ENCODE measurements around the gene ARHGAP12.
"Not testable (repeated sequence)": the region's sequence is repeated elsewhere in the genome, so short reads cannot be mapped to it uniquely, and the experiment has no call there.

Gene ARHGAP12

GRCh38 chr10:31820096-31820495 is 108.5 kb downstream of the ARHGAP12 start:
- DNase-seq (ENCODE audit: low read depth) = no peak

GRCh38 chr10:31819391-31819820 is 109.2 kb downstream of the ARHGAP12 start:
- peak; percentile 97 for DNase-seq (ENCODE audit: low read depth)

DNA sequence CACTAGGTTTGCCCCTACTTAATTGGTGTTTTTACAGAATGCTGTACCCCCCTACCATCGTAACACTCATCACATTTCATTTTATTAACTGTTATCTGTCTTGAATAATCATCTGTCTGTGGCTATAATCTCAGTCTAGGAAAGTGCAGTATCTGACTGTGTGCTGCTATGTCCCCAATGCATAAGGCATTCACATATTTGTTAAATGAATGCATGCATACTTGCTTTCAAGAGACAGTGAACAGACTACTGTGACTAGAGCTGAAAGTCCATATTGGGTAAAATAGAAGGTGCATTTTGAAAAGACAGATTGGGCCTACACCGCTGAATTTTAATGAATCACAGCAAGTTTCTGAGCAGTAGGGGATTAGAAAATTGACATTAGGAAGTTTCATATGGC is 112.3 kb downstream of the ARHGAP12 start:
- DNase-seq (ENCODE audit: low read depth) = no peak

DNA sequence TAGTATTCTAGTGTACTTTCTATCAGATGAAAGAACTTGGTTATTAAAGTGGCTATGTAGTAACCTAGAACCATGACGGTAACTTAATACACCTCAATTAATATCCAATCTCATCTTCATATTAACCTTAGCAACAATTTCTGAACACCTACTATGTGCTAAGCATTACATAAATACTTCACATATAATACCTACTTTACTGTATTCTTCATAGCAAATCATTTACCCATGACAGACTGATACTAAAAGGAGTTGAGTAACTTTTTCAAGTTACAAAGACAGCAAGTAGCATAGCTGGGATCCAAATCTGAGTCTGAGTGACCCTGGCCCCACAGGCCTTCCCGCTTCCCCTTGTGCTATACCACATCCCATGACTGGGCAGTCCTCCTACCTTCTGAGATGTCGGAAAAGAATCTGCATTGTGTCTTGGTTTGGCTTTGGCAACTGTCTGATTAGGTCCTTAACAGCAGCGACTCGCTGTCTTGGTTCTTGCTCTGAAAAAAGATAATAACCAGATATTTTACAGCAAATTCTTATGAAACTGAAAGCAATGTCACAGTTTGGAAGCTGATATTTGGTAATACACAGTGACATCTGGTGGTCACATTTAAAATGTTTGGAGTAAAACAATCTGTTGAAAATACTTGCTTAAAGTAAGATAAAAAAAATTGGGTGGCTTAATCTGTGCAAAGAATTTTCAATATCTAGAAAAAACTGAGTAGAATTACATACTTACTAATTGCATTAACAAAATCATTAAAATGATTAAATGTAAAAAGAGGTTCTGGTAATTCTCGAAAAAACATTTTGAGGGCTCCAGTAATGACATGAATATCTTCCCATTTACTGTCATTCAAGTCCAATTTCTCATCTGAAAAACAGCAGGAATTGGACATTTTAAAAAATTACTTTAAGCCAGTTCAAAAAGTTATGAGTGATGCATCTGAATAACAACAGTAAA is 120.1 kb downstream of the ARHGAP12 start:
- peak; percentile 68 for DNase-seq (ENCODE audit: low read depth)

DNA sequence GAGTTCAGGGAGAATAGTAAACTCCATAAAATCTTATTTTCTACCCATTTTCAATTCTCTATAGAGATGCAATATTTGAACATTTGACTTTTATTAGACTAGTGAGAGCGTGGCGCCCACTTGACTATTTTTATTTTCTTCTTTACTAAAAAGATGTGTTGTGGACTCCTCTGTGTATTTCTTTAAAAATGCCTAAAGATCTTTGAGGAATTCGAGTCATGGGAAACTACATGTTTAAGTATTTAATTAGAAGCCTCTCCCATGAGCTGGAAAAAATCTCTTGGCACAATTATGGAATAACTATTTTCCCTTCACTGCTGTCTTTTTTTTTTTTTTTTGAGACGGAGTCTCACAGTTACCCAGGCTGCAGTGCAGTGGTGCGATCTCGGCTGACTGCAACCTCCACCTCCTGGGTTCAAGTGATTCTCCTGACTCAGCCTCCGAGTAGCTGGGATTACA is 124.2 kb downstream of the ARHGAP12 start:
- DNase-seq (ENCODE audit: low read depth) = peak; percentile 48

DNA sequence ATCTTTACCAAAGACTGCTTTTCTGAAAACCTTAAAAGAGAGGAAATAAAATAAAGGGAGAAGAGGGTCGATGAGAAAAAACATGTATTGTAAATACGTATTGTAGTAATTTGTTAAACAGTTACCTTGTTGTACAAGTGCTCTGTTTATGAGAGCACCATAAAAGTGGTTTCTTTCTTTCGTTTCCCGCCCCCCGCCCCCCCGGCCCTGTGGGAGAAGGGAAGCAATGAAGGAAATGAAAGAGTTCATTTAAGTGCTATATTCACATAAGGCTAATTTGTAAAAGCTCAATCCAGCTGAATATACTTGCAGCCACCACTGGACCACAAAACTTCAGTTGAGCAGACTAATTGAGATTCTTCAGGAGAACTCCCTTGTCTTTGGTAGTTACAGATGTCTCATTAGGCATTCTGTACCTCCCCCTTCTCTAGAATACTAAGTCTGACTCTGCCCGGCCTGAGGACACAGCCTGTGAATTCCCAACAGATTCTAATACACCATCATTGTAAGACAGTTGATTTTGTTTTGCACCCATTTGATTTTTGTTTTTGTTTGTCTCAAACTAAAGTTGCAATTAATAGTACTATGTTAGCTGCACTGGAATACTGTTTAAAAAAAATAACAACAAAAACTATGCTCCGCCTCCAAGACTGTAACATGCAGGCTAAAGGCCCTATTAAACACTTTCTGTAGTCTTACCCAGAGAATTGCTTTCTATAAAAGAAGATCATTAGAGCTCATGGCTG is 124.9 kb downstream of the ARHGAP12 start:
- DNase-seq (ENCODE audit: low read depth) = peak; percentile 40

DNA sequence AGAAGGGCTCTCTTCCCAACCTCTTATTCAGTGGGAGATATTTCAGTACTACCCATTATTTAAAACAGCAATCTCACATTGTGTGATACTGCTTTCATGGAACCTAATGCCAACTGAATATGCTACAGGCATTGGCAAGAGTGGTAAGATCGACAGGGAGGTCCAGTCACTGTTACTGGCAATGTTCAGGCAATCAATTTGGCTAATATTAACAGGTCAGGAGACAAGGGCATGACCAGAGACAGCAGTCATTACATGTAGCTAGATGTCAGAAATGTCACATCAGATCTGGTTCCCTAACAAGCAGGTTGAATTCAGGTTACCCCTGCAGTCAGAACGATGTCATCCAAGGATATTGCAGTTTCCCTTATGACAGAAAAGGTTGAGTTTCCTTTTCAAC is 129.4 kb downstream of the ARHGAP12 start:
- DNase-seq (ENCODE audit: low read depth) = no peak

DNA sequence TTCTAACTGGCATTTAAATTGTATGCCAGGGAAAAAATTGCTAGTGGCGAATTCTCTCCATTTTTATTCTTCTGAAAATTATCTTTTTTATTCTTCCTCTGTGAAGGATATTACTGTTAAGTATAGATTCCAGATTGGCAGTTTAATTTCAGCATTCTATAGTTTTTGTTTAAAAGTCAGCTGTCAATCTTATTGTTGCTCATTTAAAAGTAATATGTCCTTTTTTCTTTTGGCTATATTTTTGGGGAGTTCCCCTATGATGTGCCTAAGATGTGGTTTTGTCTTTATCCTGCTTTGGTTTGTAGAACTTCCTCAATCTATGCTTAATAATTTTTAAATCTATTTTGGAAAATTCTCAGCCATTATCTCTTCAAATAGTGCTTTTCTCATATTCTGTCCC is 135.9 kb downstream of the ARHGAP12 start:
- DNase-seq (ENCODE audit: low read depth) = no peak

- no peak for DNase-seq (ENCODE audit: low read depth)
Observed at GRCh38 chr10:31789555-31789954, 139.1 kb downstream of the ARHGAP12 start.

GRCh38 chr10:31782701-31783100 is 145.9 kb downstream of the ARHGAP12 start:
- DNase-seq (ENCODE audit: low read depth) = no peak

- DNase-seq (ENCODE audit: low read depth) = no peak
Observed at GRCh38 chr10:31780717-31781116, 147.9 kb downstream of the ARHGAP12 start.

- no peak for DNase-seq (ENCODE audit: low read depth)
Observed at GRCh38 chr10:31778627-31779026, 150.0 kb downstream of the ARHGAP12 start.

GRCh38 chr10:31776159-31776558 is 152.5 kb downstream of the ARHGAP12 start:
- DNase-seq (ENCODE audit: low read depth) = no peak

- DNase-seq (ENCODE audit: low read depth) = no peak
Observed at GRCh38 chr10:31774928-31775650, 153.5 kb downstream of the ARHGAP12 start.

- no peak for DNase-seq (ENCODE audit: low read depth)
Observed at GRCh38 chr10:31774299-31774900, 154.2 kb downstream of the ARHGAP12 start.

DNA sequence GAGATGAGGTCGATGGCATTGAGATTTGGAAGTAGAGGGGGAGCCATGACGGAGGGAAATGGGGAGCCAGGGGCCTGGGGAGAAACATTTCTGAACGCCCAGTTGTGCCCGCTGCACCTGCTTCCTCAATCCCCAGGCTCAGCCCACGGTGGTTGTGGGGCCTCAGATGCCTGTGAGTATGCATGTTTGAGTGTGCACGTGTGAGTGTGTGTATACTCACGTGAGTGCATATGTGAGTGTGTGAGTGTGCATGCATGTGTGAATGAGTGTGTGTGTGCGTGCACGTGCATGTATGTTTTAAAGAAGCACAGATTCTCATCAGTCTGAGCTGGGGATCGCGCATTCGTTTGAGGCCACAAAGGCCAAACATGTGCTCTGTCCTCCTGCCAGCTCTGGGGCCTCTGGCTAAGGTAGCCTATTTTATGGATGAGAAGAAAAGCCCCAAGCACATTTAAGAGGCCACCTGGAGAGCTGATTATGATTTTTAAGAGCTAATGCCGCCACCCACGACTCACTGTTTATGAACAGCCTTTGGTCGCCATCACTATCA is 154.8 kb downstream of the ARHGAP12 start:
- no peak for DNase-seq (ENCODE audit: low read depth)

DNA sequence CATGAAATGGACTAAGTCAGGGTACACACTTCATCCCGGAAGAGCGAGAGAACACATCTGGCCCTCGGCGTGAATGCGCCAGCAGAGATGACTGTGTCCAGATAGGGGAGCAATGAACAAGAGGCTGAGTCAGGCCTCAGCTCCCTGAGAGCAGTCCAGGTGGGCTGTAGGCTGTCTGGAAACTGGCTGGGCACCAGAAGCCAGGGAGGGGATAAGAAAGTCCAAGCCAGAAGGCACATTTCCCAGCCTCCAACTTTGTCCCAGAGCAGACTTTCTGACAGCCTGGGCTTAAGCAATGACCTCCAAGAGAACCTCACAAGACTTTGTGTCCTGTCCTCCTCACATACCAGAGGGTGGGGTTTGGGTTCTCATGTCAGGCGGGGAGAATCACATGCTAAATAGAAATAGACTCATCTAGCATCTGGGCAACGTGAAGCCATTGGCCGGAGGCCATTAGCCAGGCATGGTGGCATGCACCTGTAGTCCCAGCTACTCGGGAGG is 157.2 kb downstream of the ARHGAP12 start:
- DNase-seq (ENCODE audit: low read depth) = no peak

DNA sequence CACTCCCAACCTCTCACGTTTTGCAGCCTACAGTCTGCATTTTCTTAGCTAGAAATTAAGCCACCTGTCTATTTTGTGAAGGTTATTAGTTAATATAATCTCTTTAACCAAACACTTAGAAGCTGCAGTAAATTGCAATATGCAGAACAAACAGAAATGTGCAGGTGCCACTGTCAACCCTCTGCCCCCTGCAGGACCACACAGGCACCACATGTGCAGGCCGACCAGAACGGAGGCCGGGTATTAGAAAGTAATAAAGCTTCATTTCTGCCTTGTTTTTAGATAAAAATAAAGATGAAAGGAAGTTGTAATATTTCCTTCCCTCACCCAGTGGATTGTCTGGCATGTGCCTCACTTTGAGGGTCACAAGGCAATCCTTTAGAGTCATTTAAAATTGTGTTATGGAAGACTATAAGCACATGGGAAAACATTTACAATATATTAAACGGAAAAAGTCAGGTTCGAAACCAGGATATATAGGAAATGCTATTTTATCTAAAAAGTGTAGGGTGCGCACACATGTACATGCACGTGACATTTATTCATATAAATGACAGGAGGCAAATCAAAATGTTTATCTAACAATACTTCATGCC is 158.2 kb downstream of the ARHGAP12 start:
- DNase-seq (ENCODE audit: low read depth) = no peak

DNA sequence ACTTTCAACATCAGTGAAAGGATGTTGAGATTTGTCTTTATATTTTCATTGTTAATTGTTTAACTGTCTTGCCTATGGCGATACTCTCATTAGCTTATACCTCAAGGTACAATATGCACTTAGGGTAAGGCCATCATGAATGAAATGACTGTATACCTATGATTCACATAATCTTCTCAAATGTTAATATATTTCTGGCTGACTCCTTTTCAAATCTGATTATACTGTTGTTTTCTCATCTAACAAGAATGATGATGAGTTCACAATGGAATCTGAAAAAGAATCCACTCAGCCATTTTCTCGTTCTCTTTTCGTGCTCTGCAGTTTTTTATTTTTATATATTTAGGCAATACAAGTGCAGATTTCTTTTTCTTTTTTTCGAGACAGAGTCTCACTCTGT is 159.1 kb downstream of the ARHGAP12 start:
- no peak for DNase-seq (ENCODE audit: low read depth)

GRCh38 chr10:31768935-31769334 is 159.7 kb downstream of the ARHGAP12 start:
- DNase-seq (ENCODE audit: low read depth) = not testable (repeated sequence)

GRCh38 chr10:31768467-31768866 is 160.2 kb downstream of the ARHGAP12 start:
- DNase-seq (ENCODE audit: low read depth) = no peak

Measured in GM04503 (cell line).